ENCODE measurements around the gene ARHGDIA.
"Not testable (repeated sequence)": the region's sequence is repeated elsewhere in the genome, so short reads cannot be mapped to it uniquely, and the experiment has no call there.

Gene ARHGDIA

DNA sequence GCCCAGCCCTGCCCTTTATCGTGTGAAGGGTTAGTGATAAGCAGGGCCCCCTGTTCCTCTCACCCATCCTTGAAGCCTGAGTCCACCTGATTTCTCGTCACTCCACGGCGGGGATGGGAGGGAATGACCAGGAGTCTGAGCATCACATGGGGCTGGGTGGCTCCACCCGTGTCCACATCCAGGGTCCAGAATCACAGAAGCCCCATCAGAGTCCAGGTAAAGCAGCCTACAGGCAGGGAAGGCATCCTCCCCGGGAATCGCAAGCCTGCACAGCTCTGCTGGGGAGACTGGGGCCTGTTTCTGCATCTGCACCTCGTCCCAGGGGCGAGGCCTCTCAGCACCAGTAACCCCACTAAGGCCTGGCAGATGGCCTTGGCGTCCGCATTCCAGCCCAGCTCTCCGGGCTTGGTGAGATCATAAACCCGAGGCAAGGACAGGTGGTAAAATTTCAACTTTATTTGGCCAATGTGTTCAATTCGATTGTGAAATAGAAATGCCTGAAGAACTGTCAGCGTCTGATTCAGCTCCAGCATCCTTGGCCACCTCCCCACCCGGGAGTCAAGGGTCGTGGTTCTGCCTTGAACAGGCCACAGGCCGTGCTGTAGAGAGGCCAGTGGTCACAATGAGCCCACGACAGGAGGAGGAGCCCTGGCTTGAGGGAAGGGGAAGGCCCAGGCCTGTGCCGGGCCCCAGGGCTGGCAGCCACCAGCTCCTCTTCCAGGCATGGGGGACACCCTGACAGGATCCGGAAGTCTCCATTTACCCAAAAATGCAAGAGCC is 28.2 kb downstream of the ARHGDIA start:
- in situ Hi-C loops (cut with MboI; ENCODE audit: low sequenced_read_pairs): no loop called here
- peaks cover 55% of the 10 kb centered on the region for H3K36me3 ChIP-seq (replicated peaks)
- H3K4me1 ChIP-seq: no peaks in the 10 kb centered on the region

DNA sequence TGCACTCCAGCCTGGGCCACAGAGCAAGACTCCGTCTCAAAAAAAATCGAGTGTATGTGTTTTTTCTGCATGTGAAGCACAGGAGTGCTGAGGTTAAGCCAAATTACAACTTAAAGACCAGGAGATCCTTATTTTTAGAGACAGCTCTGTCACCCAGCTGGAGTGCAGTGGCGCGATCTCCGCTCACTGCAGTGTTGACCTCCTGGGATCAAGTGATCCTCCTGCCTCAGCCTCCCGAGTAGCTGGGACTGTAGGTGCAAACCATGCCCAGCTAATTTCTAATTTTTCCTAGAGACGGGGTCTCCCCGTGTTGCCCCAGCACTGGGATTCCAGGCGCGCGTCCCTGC is 28.8 kb downstream of the ARHGDIA start:
- no peak for DNase-seq (ENCODE audit: low spot score in 2 of 2)
- H3K4me3 ChIP-seq: no peak overlapping the region
- no peaks in the 10 kb centered on the region for H3K27me3 ChIP-seq (ENCODE audit: low read depth)
- peaks cover 50% of the 10 kb centered on the region for H3K36me3 ChIP-seq (replicated peaks)
- no peaks in the 10 kb centered on the region for H3K4me1 ChIP-seq
- in situ Hi-C loops (cut with MboI; ENCODE audit: low sequenced_read_pairs): no loop called here
- no peaks in the 10 kb centered on the region for H3K9me3 ChIP-seq

More for the DNA sequence above, 28.2 kb downstream of the ARHGDIA start:
- Histone ChIP-seq H3K4me3 (no peak overlapping the region), H3K9me3 (no peaks in the 10 kb centered on the region), H3K27me3 (ENCODE audit: low read depth) (no peaks in the 10 kb centered on the region)
- DNase-seq (ENCODE audit: low spot score in 2 of 2): no peak

DNA sequence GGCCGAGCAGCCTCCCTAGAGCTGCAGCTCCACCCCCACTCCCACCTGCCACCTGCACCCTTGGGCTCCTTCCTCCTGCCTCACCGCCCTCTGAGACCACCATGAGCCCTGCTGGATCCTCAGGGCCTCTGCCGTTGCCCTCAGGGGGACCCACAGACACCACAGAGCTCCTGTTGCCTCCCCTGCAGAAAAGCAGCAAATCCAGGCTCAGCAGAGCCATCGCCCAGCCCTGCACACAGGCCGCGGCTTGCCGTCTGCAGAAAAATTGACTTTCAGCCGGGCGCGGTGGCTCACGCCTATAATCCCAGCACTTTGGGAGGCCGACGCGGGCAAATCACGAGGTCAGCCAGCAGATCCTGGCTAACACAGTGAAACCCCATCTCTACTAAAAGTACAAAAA is 29.3 kb downstream of the ARHGDIA start:
- no peak for DNase-seq (ENCODE audit: low spot score in 2 of 2)
- no peaks in the 10 kb centered on the region for H3K9me3 ChIP-seq
- H3K36me3 ChIP-seq (replicated peaks): peaks cover 45% of the 10 kb centered on the region
- H3K4me3 ChIP-seq: no peak overlapping the region
- H3K4me1 ChIP-seq: no peaks in the 10 kb centered on the region
- no peaks in the 10 kb centered on the region for H3K27me3 ChIP-seq (ENCODE audit: low read depth)
- in situ Hi-C loops (cut with MboI; ENCODE audit: low sequenced_read_pairs): no loop called here

DNA sequence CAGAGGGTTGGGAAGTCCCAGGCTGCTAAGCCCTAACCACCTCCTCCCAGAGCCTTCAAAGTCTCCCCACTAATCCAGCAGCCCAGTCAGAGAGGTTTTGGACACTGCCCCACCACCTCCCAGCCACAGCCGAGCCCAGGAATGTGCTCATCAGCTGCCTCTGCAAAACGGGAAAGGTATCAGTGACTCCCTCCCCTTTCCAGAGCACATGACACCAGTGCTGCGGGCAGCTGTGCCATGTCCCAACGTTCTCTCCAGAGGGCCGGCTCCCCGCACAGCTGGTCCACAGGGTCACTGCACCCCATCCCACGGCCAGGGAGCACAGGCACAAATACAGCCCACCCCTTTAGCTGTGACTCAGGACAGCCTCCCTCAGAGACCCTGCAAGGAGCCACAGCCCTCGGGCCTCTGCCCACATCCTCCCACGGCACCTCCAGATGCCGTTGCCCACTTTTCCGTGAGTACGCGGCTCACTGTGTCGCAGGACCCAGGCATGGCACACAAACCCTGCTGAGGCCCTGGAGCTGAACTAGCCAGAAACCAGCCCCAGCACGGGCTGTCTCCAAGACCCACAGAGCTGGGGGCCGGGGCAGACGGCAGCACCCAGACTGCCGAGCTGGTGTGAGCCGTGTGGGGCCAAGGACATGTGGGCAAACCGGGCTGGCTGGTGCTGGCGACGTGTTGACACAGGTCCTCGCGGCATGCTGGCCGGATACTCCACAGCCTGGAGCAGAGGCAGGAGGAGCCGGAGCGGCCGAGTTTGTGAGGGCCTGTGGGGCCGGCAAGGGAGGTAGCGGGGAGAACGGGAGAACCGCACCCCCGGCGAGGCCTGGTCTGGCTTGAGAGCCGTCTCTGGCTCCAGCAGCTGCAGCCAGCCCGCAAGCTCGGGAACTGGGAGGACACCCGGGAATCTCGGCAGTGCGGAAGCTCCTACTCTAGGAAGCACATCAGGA is 30.0 kb downstream of the ARHGDIA start:
- Histone ChIP-seq H3K36me3 (replicated peaks) (peaks cover 37% of the 10 kb centered on the region), H3K4me3 (no peak overlapping the region), H3K9me3 (no peaks in the 10 kb centered on the region), H3K4me1 (no peaks in the 10 kb centered on the region), H3K27me3 (ENCODE audit: low read depth) (no peaks in the 10 kb centered on the region)
- in situ Hi-C loops (cut with MboI; ENCODE audit: low sequenced_read_pairs): no loop called here
- DNase-seq (ENCODE audit: low spot score in 2 of 2): no peak

DNA sequence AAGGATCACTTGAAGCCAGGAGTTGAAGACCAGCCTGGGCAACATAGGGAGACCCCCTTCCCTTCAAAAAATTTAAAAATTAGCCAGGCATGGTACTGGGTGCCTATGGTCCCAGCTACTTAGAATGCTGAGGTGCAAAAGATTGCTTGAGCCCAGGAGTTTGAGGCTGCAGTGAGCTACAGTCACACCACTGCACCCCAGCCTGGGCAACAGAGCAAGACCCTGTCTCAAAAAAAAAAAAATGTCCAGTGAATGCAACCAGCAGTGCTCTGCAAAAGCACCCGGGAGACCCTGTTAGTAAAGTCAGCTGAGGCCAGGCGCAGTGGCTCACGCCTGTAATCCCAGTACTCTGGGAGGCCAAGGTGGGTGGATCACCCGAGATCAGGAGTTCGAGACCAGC is 31.1 kb downstream of the ARHGDIA start:
- peaks cover 27% of the 10 kb centered on the region for H3K36me3 ChIP-seq (replicated peaks)
- in situ Hi-C loops (cut with MboI; ENCODE audit: low sequenced_read_pairs); DNase-seq (ENCODE audit: low spot score in 2 of 2); H3K4me3 ChIP-seq; H3K4me1 ChIP-seq; H3K27me3 ChIP-seq (ENCODE audit: low read depth); H3K9me3 ChIP-seq: not testable (repeated sequence)

DNA sequence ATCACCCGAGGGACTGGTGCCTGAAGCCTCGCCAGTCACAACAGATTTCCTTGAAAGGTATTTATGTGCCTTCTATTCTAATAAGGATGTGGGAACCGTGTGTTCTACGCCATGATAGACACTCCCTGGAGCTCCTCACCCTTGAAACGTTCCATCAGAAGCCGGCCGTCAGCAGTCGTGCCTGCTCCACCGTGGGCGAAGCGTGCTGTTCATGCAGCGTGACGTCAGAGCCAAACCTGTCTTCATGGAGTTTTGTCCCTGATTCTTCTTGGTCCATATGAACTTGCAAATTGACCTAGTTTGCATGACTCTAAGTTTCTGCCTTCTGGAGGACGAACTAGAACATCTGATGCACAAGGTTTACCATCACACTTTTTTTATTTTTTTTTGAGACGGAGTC is 31.8 kb downstream of the ARHGDIA start:
- Histone ChIP-seq H3K4me3 (no peak overlapping the region), H3K27me3 (ENCODE audit: low read depth) (no peaks in the 10 kb centered on the region), H3K4me1 (no peaks in the 10 kb centered on the region), H3K9me3 (no peaks in the 10 kb centered on the region), H3K36me3 (replicated peaks) (peaks cover 24% of the 10 kb centered on the region)
- in situ Hi-C loops (cut with MboI; ENCODE audit: low sequenced_read_pairs): no loop called here
- DNase-seq (ENCODE audit: low spot score in 2 of 2): no peak

DNA sequence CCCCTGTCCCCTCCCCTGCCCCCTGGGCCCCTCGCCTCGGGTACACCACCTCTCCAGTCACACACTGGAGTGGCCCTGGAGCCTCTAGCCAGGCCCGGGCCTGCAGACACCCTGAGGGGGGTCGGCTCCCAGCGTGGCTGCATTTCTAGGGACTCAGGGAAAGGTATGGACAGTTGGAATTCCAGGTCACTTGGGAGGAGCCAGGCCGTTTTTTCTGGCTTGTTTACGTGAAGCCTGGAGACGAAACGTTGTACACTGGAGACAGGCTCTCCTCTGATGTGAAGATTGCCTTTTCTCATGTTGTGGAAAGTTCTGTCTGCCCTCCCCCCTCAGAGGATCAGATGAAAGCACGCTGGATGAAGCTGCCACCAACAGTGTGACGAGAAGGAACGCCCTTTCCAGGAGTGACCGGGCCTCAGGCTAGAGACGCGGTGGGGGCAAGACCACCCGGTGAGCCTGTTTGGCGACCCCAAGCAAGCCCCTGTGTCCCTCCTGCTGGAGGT is 32.3 kb downstream of the ARHGDIA start:
- in situ Hi-C loops (cut with MboI; ENCODE audit: low sequenced_read_pairs): no loop called here
- peaks cover 19% of the 10 kb centered on the region for H3K36me3 ChIP-seq (replicated peaks)
- no peak for DNase-seq (ENCODE audit: low spot score in 2 of 2)
- peaks cover 3% of the 10 kb centered on the region; the same call in 1 of the 2 replicates for H3K4me1 ChIP-seq
- no peaks in the 10 kb centered on the region for H3K9me3 ChIP-seq
- no peak overlapping the region for H3K4me3 ChIP-seq
- no peaks in the 10 kb centered on the region for H3K27me3 ChIP-seq (ENCODE audit: low read depth)

DNA sequence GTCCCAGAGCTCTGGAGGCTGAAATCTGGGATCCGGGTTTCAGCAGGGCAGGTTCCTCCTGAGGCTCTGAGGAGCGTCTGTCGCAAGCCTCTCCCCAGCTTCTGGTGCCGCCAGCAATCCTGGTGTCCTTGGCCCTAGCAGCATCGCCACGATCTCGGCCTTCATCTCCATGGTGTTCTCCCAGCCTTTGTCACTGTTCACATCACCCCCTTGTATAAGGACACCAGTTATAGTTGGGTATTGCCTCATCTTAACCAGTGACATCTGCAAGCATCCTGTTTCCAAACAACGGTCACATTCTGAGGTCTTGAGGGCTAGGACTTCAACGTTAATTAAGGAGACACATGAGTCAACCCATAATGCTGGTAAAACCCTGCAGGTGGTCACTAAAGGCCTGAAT is 33.5 kb downstream of the ARHGDIA start:
- Histone ChIP-seq H3K9me3 (no peaks in the 10 kb centered on the region), H3K36me3 (replicated peaks) (peaks cover 7% of the 10 kb centered on the region), H3K4me1 (peaks cover 3% of the 10 kb centered on the region; the same call in 1 of the 2 replicates), H3K27me3 (ENCODE audit: low read depth) (no peaks in the 10 kb centered on the region), H3K4me3 (no peak overlapping the region)
- no peak for DNase-seq (ENCODE audit: low spot score in 2 of 2)
- in situ Hi-C loops (cut with MboI; ENCODE audit: low sequenced_read_pairs): no loop called here

DNA sequence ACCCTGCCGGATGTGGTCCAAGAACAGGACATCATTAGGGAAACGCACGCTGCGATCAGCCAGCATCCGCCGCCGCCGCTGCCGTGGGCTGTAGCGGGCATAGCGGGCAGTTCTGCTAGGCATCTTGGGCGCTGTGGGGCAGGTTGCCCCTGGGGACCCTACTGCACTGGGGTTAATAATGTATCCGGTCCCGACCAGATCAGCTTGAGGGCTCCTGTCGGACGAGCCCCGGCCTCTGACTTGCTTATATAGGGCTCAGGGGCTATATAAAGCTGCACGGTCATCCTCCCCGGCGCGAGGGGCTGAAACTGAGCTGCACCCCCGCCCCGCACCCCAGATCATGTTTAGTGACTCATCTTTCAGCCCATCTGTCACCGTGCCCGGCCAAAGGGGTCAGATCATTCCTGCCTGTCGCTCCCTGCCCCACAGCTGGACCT is 36.3 kb downstream of the ARHGDIA start, which contains the start of gene PPP1R27:
Gene PPP1R27, minus strand, starts transcription at position 220 of the 437 bp plus-strand sequence. Its CDS starts 97 bp downstream, at position 123.
- H3K9me3 ChIP-seq: no peaks in the 10 kb centered on the region
- DNase-seq (ENCODE audit: low spot score in 2 of 2): no peak
- H3K4me3 ChIP-seq: peak within 1 kb of the TSS; percentile 81
- H3K27me3 ChIP-seq (ENCODE audit: low read depth): no peaks in the 10 kb centered on the region
- peaks cover 9% of the 10 kb centered on the region for H3K4me1 ChIP-seq
- in situ Hi-C loops (cut with MboI; ENCODE audit: low sequenced_read_pairs): no loop called here
- H3K36me3 ChIP-seq (replicated peaks): peaks cover 4% of the 10 kb centered on the region; the same call in 1 of the 2 replicates

DNA sequence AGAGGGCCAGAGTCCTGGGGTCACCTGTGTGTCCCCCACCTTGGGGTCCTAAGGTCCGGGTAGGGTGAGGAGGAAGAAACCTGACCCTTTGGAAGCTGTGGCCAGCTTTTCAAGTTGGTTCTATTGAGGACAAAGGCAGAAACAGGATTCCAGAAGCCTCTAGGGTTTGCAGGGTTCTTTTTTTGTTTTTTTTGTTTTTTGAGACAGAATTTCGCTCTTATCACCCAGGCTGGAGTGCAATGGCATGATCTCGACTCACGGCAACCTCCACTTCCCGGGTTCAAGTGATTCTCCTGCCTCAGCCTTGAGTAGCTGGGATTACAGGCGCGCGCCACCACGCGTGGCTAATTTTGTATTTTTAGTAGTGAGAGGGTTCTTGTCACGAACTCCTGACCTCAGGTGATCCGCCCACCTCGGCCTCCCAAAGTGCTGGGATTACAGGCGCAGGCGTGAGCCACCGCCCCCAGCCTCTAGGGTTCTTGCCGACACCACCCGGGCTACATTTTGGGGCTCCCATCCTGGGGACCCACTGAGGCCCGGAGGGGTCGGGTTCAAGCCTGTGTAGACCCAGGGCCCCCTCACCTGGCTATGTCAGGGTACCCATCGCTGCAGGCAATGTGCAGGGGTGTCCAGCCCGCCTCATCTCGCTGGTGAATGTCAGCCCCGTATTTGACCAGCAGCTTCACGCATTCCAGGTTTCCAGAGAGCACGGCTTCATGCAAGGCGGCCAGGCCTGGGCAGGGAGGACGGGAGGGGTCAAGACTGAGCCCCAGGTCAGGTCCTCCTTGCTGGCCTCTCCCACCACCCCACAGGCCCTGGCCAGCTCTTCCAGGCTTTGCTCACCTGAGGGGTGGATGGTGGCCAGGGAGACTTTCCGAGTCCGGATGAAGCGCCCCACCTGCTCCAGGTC is 37.0 kb downstream of the ARHGDIA start:
- no peak for DNase-seq (ENCODE audit: low spot score in 2 of 2)
- in situ Hi-C loops (cut with MboI; ENCODE audit: low sequenced_read_pairs): no loop called here

DNA sequence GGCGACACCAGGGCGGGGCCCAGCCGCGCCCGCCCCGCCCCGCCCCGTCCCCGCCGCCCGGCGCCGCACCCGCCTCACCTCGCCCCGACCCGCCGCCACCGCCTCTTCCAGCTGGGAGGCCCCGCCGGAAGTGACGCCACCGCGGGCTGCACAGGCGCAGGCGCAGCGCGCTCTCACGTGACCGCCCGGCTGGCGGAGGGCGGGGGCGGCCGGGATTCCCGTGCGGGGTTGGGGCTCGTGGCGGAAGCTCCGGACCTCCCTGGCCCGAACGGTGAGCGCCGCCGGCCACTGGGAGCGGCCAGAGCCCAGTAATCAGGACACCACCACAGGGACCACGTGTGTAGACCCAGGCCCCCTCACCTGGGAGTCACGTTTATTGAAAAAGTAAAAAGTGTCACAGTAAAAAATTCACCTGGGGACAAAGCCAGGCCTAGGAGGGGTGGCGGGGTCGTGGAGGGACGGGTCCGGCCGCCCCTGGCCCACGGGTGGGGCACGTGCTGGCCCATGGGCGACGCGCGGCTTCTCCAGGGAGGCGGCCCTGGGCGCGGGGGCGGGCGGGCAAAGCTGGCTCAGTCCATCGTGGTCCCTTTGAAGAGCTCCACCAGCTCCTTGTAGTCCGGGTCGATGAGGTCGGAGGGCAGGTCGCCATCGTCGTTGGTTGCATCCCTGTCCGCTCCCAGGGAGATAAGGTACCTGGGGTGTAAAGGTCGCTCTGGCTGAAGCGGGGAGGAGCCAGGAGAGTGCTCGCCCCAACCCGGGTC is 37.8 kb downstream of the ARHGDIA start, which contains the start of gene MCRIP1:
Gene MCRIP1, minus strand, starts transcription at position 132 of the 761 bp plus-strand sequence. CDS start 8,785 bp downstream, outside the sequence.
- in situ Hi-C loops (cut with MboI; ENCODE audit: low sequenced_read_pairs): no loop called here

More for the DNA sequence above, 37.0 kb downstream of the ARHGDIA start:
- H3K4me3 ChIP-seq: peak overlapping the region; percentile 81
- peaks cover 4% of the 10 kb centered on the region; the same call in 1 of the 2 replicates for H3K36me3 ChIP-seq (replicated peaks)
- no peaks in the 10 kb centered on the region for H3K9me3 ChIP-seq
- H3K4me1 ChIP-seq: peaks cover 9% of the 10 kb centered on the region
- no peaks in the 10 kb centered on the region for H3K27me3 ChIP-seq (ENCODE audit: low read depth)

DNA sequence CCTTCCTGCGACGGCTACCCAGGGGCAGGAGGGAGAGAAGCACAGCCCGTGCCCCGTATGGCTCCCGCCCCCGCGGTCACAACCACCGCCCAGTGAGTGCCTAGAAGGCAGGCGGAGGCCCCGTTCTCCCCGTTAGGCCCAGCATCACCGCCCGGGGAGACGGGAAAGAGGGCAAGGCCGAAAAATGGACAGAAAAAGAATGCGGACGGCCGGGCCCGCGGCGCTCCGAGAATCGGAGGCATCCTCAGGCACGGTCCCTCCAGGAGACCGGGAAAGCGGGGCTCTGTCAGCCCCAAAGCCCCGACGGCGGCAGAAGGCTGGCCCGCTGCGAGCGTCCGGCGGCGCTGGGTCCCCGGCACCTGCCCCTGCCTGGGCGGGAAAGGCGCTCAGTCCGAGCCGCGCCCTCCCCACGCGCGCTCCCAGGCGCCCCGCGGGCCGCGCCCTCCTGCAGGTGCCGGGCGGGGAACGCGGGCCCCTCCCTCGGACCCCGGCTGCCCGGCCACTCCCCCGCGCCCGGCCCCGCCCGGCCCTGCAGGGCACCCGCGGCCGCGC is 38.5 kb downstream of the ARHGDIA start:
- H3K4me1 ChIP-seq: peaks cover 9% of the 10 kb centered on the region
- no peaks in the 10 kb centered on the region for H3K27me3 ChIP-seq (ENCODE audit: low read depth)
- peak overlapping the region; percentile 58 for H3K4me3 ChIP-seq
- in situ Hi-C loops (cut with MboI; ENCODE audit: low sequenced_read_pairs): no loop called here
- peaks cover 4% of the 10 kb centered on the region; the same call in 1 of the 2 replicates for H3K36me3 ChIP-seq (replicated peaks)
- H3K9me3 ChIP-seq: no peaks in the 10 kb centered on the region
- DNase-seq (ENCODE audit: low spot score in 2 of 2): peak in 1 of 2 experiments; percentile 4

More for the DNA sequence above, 37.8 kb downstream of the ARHGDIA start, which contains the start of gene MCRIP1:
- H3K9me3 ChIP-seq: no peaks in the 10 kb centered on the region
- H3K4me1 ChIP-seq: peaks cover 9% of the 10 kb centered on the region
- no peaks in the 10 kb centered on the region for H3K27me3 ChIP-seq (ENCODE audit: low read depth)
- DNase-seq (ENCODE audit: low spot score in 2 of 2): peak; percentile 91 to 97
- H3K36me3 ChIP-seq (replicated peaks): peaks cover 4% of the 10 kb centered on the region; the same call in 1 of the 2 replicates
- peak within 1 kb of the TSS; percentile 81 for H3K4me3 ChIP-seq

Data from HAP-1 (cell line).